HepG2 (cell line): ENCODE measurements around the gene NEURL4. TPM values are rescaled to one million over a fixed set of nuclear protein-coding genes. Genes with fewer than 3 reads are reported as not detected.

ENCODE experiments used
- AKAP8 ChIP-seq: sonication (generic); formaldehyde crosslinking; IDR thresholded peaks from 2 replicates; pipeline ENCODE4 v1.5.1; 2020; ENCODE audit warnings: mild to moderate bottlenecking, missing genetic modification reagents
- ARNT2 ChIP-seq: sonication (generic); formaldehyde crosslinking; IDR thresholded peaks from 2 replicates; pipeline ENCODE4 v1.8.0; 2022; ENCODE audit warnings: mild to moderate bottlenecking, low read depth, missing genetic modification reagents, moderate library complexity
- DBP ChIP-seq: sonication (generic); formaldehyde crosslinking; IDR thresholded peaks from 2 replicates; pipeline ENCODE4 v1.4.0; 2020; ENCODE audit warnings: missing genetic modification reagents; ENCODE audit errors: not compliant biosample characterization
- E2F5 ChIP-seq: sonication (generic); formaldehyde crosslinking; conservative IDR thresholded peaks from 2 replicates; pipeline ENCODE4 v1.4.0; 2020; ENCODE audit warnings: missing genetic modification reagents
- ESRRA ChIP-seq: sonication (generic); formaldehyde crosslinking; IDR thresholded peaks from 2 replicates; pipeline ENCODE4 v1.5.1; 2020; ENCODE audit warnings: mild to moderate bottlenecking, low read depth, missing genetic modification reagents
- FOXA3 ChIP-seq: IDR thresholded peaks from 2 replicates; pipeline ENCODE4 v1.6.1; 2016; ENCODE audit warnings: missing genetic modification reagents, missing compliant biosample characterization
- GFI1 ChIP-seq: sonication (generic); formaldehyde crosslinking; IDR thresholded peaks from 2 replicates; pipeline ENCODE4 v1.5.0; 2020; ENCODE audit warnings: missing genetic modification reagents, mild to moderate bottlenecking, borderline replicate concordance
- GZF1 ChIP-seq: sonication (generic); formaldehyde crosslinking; IDR thresholded peaks from 2 replicates; pipeline ENCODE4 v1.5.1; 2020; ENCODE audit warnings: mild to moderate bottlenecking, missing genetic modification reagents
- HINFP ChIP-seq: sonication (generic); formaldehyde crosslinking; IDR thresholded peaks from 2 replicates; pipeline ENCODE4 v1.4.0; 2020; ENCODE audit warnings: low read depth, mild to moderate bottlenecking, missing genetic modification reagents
- ISL2 ChIP-seq: sonication (generic); formaldehyde crosslinking; IDR thresholded peaks from 2 replicates; pipeline ENCODE4 v1.5.0; 2020; ENCODE audit warnings: missing genetic modification reagents
- MAZ ChIP-seq, 2 experiments: sonication (generic) in 1 of 2; formaldehyde crosslinking in 1 of 2; IDR thresholded peaks; 2 replicates each; pipeline versions ENCODE4 v1.5.0 to v1.6.1; 2012 to 2020; ENCODE audit warnings: low read depth in 2 of 2, mild to moderate bottlenecking in 2 of 2, borderline replicate concordance in 1 of 2, improper control_type of control experiment in 1 of 2, low read length in 1 of 2, missing genetic modification reagents in 1 of 2, moderate library complexity in 1 of 2
- NAIF1 ChIP-seq: sonication (generic); formaldehyde crosslinking; IDR thresholded peaks from 2 replicates; pipeline ENCODE4 v1.5.0; 2020; ENCODE audit warnings: mild to moderate bottlenecking, missing genetic modification reagents, borderline replicate concordance
- NFE2L1 ChIP-seq: sonication (generic); formaldehyde crosslinking; IDR thresholded peaks from 2 replicates; pipeline ENCODE4 v1.4.0; 2020; ENCODE audit warnings: missing genetic modification reagents, mild to moderate bottlenecking, borderline replicate concordance
- SIX1 ChIP-seq: sonication (generic); formaldehyde crosslinking; IDR thresholded peaks from 2 replicates; pipeline ENCODE4 v1.4.0; 2020; ENCODE audit warnings: missing genetic modification reagents, borderline replicate concordance
- SMC3 ChIP-seq: IDR thresholded peaks from 2 replicates; pipeline ENCODE4 v1.6.1; 2011; ENCODE audit warnings: low read length, improper control_type of control experiment
- TEAD2 ChIP-seq: sonication (generic); formaldehyde crosslinking; IDR thresholded peaks from 2 replicates; pipeline ENCODE4 v1.9.0; 2021; ENCODE audit warnings: missing genetic modification reagents
- XRCC5 ChIP-seq: fragments of 200-400 bp; formaldehyde crosslinking; optimal IDR thresholded peaks from 2 replicates; pipeline ENCODE3; 2017; ENCODE audit warnings: mild to moderate bottlenecking, low read length
- ZFY ChIP-seq: sonication (generic); formaldehyde crosslinking; IDR thresholded peaks from 2 replicates; pipeline ENCODE4 v1.4.0; 2020; ENCODE audit warnings: missing genetic modification reagents
- ZKSCAN8 ChIP-seq: IDR thresholded peaks from 2 replicates; pipeline ENCODE4 v1.6.1; 2016; ENCODE audit warnings: borderline replicate concordance, missing genetic modification reagents, missing compliant biosample characterization
- ZNF34 ChIP-seq: sonication (generic); formaldehyde crosslinking; IDR thresholded peaks from 2 replicates; pipeline ENCODE4 v1.4.0; 2020; ENCODE audit warnings: mild to moderate bottlenecking, missing genetic modification reagents, borderline replicate concordance
- ZNF576 ChIP-seq: sonication (generic); formaldehyde crosslinking; IDR thresholded peaks from 2 replicates; pipeline ENCODE4 v1.4.0; 2020; ENCODE audit warnings: mild to moderate bottlenecking, missing genetic modification reagents
- ZNF773 ChIP-seq: sonication (generic); formaldehyde crosslinking; IDR thresholded peaks from 2 replicates; pipeline ENCODE4 v1.4.0; 2020; ENCODE audit warnings: missing genetic modification reagents, borderline replicate concordance
- ZNF800 ChIP-seq: sonication (generic); formaldehyde crosslinking; IDR thresholded peaks from 2 replicates; pipeline ENCODE4 v1.4.0; 2020; ENCODE audit warnings: missing genetic modification reagents
- ZNF839 ChIP-seq: sonication (generic); formaldehyde crosslinking; IDR thresholded peaks from 2 replicates; pipeline ENCODE4 v1.4.0; 2020; ENCODE audit warnings: missing genetic modification reagents, mild to moderate bottlenecking, borderline replicate concordance
- polyA plus RNA-seq, 8 experiments: library from polyadenylated mRNA; depleted of rRNA in 3 of 8; stranded (reverse) in 7 of 8; unstranded in 1 of 8; fragments of >200 nt; fragmentation: Illumina TruSeq in 4 of 8; extraction: Trizol in 4 of 8; gene quantifications; 2 replicates each; pipeline versions ENCODE4 v1.2.1 to v1.2.3, GENCODE V29; 2011 to 2016; ENCODE audit warnings: low read depth in 4 of 8, missing spikeins in 1 of 8, mixed read lengths in 1 of 8; ENCODE audit not compliant: insufficient read depth in 1 of 8
- total RNA-seq, 5 experiments: library from RNA; depleted of rRNA; stranded (reverse); fragments of >200 nt; fragmentation: Illumina TruSeq; extraction: Trizol; gene quantifications; 2 replicates each; pipeline ENCODE4 v1.2.3, GENCODE V29; 2016; ENCODE audit warnings: low read depth in 1 of 5

The NEURL4 gene
- total and polyA plus RNA-seq, 2 of the 13 experiments (the other 11 are each of a cell fraction or from before 2014, with no cell fraction given): 14.8 to 15.7 TPM

- TF ChIP-seq ZNF800 (CRISPR knock-in tag): no peak; the same call in 1 of the 2 replicates
- TF ChIP-seq ESRRA: peak; percentile 59; the same call in 1 of the 2 replicates
- no peak for TF ChIP-seq SMC3
- TF ChIP-seq FOXA3 (CRISPR knock-in tag): no peak; the same call in none of the 2 replicates
- TF ChIP-seq ZKSCAN8: no peak; the same call in 1 of the 2 replicates
- 0 out of 2 replicates have a peak, but pooled peaks have one; percentile 40 for TF ChIP-seq HINFP
- TF ChIP-seq ZNF34 (CRISPR knock-in tag): no peak
- TF ChIP-seq XRCC5: no peak
- TF ChIP-seq TEAD2 (CRISPR knock-in tag): no peak
- TF ChIP-seq ARNT2 (CRISPR knock-in tag): peak; percentile 72
- TF ChIP-seq MAZ (IDR thresholded peaks at IDR 0.05; ENCODE audit: borderline replicate concordance, low read depth, low read length): peak; percentile 78
- no peak for TF ChIP-seq MAZ (CRISPR knock-in tag; IDR thresholded peaks at IDR 0.05; ENCODE audit: low read depth)
- TF ChIP-seq ISL2 (CRISPR knock-in tag): no peak
- peak; percentile 76 for TF ChIP-seq ZFY
- no peak for TF ChIP-seq NAIF1
- no peak for TF ChIP-seq ZNF839 (CRISPR knock-in tag)
- TF ChIP-seq AKAP8 (CRISPR knock-in tag): no peak; the same call in 1 of the 2 replicates
- no peak; the same call in 1 of the 2 replicates for TF ChIP-seq GFI1 (CRISPR knock-in tag)
- no peak for TF ChIP-seq DBP (CRISPR knock-in tag)
- no peak for TF ChIP-seq ZNF773 (CRISPR knock-in tag)
- 0 out of 2 replicates have a peak, but pooled peaks have one; percentile 17 for TF ChIP-seq SIX1 (CRISPR knock-in tag)
- TF ChIP-seq E2F5 (CRISPR knock-in tag): no peak
- TF ChIP-seq NFE2L1 (CRISPR knock-in tag): no peak
- no peak for TF ChIP-seq ZNF576 (CRISPR knock-in tag)
- TF ChIP-seq GZF1 (CRISPR knock-in tag): no peak
These were observed 22.7 kb upstream of the NEURL4 start, which contains the start of gene KCTD11 (continued) for GRCh38 chr17:7351665-7352502.
